Measurements from ENCODE around the gene ZSWIM8.

DNA sequence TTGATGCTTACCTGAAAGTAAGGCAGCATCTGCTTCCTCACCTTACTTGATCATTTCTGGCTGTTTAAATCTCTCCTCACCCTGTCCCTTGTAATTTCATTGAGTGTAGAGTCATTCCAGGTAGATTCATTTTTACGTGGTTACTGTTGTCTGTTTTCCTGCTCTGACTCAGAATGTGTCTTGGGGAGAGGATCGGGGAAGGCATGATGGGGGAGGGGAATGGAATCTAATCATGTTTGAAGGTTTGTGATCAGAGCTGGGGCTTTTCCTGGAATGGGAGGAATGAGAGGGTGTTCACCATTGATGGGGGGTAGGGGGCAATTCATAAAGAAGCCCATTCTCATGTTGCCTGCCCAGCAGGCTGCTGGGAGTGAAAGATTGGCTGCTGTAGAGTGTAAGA, 22.5 kb upstream of the ZSWIM8 start:
- TF ChIP-seq, protein P1, sequence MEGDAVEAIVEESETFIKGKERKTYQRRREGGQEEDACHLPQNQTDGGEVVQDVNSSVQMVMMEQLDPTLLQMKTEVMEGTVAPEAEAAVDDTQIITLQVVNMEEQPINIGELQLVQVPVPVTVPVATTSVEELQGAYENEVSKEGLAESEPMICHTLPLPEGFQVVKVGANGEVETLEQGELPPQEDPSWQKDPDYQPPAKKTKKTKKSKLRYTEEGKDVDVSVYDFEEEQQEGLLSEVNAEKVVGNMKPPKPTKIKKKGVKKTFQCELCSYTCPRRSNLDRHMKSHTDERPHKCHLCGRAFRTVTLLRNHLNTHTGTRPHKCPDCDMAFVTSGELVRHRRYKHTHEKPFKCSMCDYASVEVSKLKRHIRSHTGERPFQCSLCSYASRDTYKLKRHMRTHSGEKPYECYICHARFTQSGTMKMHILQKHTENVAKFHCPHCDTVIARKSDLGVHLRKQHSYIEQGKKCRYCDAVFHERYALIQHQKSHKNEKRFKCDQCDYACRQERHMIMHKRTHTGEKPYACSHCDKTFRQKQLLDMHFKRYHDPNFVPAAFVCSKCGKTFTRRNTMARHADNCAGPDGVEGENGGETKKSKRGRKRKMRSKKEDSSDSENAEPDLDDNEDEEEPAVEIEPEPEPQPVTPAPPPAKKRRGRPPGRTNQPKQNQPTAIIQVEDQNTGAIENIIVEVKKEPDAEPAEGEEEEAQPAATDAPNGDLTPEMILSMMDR (IDR thresholded peaks at IDR 0.05): no peak
- no peak for TF ChIP-seq POLR2A (IDR thresholded peaks at IDR 0.05)

Data from Peyer's patch (tissue), 4 donors.